Right lobe of liver (tissue), 4 donors: Measurements from ENCODE around the gene SGPP2.

Experiments used
- CTCF ChIP-seq, 4 donors: fragments of 200-600 bp in 3 of 4; fragments of 450-650 bp in 1 of 4; IDR thresholded peaks; one replicate each; pipeline versions ENCODE4 v1.5.1 to v1.8.0; 2016 to 2022; ENCODE audit warnings: antibody characterized with exemption in 4 of 4, mild to moderate bottlenecking in 2 of 4
- POLR2A ChIP-seq: fragments of 450-650 bp; IDR thresholded peaks from one replicate; pipeline ENCODE4 v1.6.1; 2017; ENCODE audit warnings: antibody characterized with exemption, mild to moderate bottlenecking
- donor health status: DM: no; HTN: no; CAD: no.
- donor health status: DM: no; HTN: no; CAD: no.
- donor health status: DM: no; HTN: yes; CAD: no.

GRCh38 chr2:222554517-222554916 lies 130.2 kb downstream of the SGPP2 start:
- no peak for TF ChIP-seq CTCF (IDR thresholded peaks at IDR 0.05)
- TF ChIP-seq POLR2A: no peak
